Mucosa of descending colon (tissue), 3 donors: ENCODE measurements around the gene BCL2L15. TPM values are rescaled to one million over a fixed set of nuclear protein-coding genes. Genes with fewer than 3 reads are reported as not detected.

Experiments
- ATAC-seq: fragments of 200-7000 bp; cut with Tn5 transposase; one replicate; pipeline ENCODE4 v1.9.1; 2020; ENCODE audit warnings: mild to moderate bottlenecking, moderate library complexity
- DNase-seq, 3 donors: peaks; one replicate each; pipeline ENCODE4 v3.0.0-alpha.2; 2020
- H3K36me3 ChIP-seq: fragments of 200-600 bp; one replicate; pipeline ENCODE4 v1.8.0; 2021; ENCODE audit warnings: low read depth, mild to moderate bottlenecking
- H3K4me1 ChIP-seq: fragments of 200-600 bp; one replicate; pipeline ENCODE4 v1.8.0; 2021; ENCODE audit warnings: low read depth, mild to moderate bottlenecking
- H3K4me3 ChIP-seq: fragments of 200-600 bp; one replicate; pipeline ENCODE4 v1.8.0; 2021; ENCODE audit warnings: mild to moderate bottlenecking
- H3K9me3 ChIP-seq: fragments of 200-600 bp; one replicate; pipeline ENCODE4 v1.8.0; 2021; ENCODE audit warnings: mild to moderate bottlenecking
- CTCF ChIP-seq: fragments of 200-600 bp; IDR thresholded peaks from one replicate; pipeline ENCODE4 v1.8.0; 2022; ENCODE audit warnings: antibody characterized with exemption, mild to moderate bottlenecking
- intact Hi-C, 2 donors: fragments of 100-400 bp; cut with DNase I in 1 of 2; cut with micrococcal nuclease in 1 of 2; formaldehyde crosslinking; loops; one replicate each; pipeline versions ENCODE4 v1.11.0 to v1.11.1; 2022; cut with DNase I, micrococcal nuclease
- total RNA-seq, 3 donors: library from RNA; stranded (reverse); fragmentation: NEBNext Ultra II Directional in 2 of 3; extraction: Animal tissue kit (Norgen Biotek cat#: 25700) in 2 of 3; gene quantifications; one replicate each; pipeline versions ENCODE4 v1.2.1 to v1.2.4, GENCODE V29; 2021 to 2023
- donor health status: DM: no; HTN: no; CAD: no; lungs with moderate emphysema.
- donor health status: DM: no; HTN: no; CAD: no.
- donor health status: DM: no; HTN: yes; CAD: no.

BCL2L15 gene
- total RNA-seq, 3 donors from 2014 or later, result 72.4 to 197 (median 153) TPM

- TF ChIP-seq CTCF, result no peak
- no peak overlapping the region for H3K4me3 ChIP-seq
- ATAC-seq, result no peak
- intact Hi-C loops, result no loop called here
- DNase-seq, result no peak
- H3K9me3 ChIP-seq, result no peaks in the 10 kb centered on the region
- H3K4me1 ChIP-seq, result peaks cover 16% of the 10 kb centered on the region
- H3K36me3 ChIP-seq, result no peaks in the 10 kb centered on the region
Measured at GRCh38 chr1:113934006-113934405, 46.6 kb upstream of the BCL2L15 start.

GRCh38 chr1:113931451-113931851 lies 44.1 kb upstream of the BCL2L15 start:
- peak; percentile 10 for ATAC-seq
- intact Hi-C loops, result no loop called here
- Histone ChIP-seq H3K4me1 (peaks cover 18% of the 10 kb centered on the region), H3K9me3 (no peaks in the 10 kb centered on the region), H3K36me3 (no peaks in the 10 kb centered on the region), H3K4me3 (no peak overlapping the region)
- no peak for TF ChIP-seq CTCF
- no peak for DNase-seq

- Histone ChIP-seq H3K9me3 (no peaks in the 10 kb centered on the region), H3K36me3 (no peaks in the 10 kb centered on the region), H3K4me3 (peak overlapping the region; percentile 87), H3K4me1 (peaks cover 18% of the 10 kb centered on the region)
- intact Hi-C loops, result no loop called here
- DNase-seq (peak in 2 of 3 donors; percentile 46 to 48), ATAC-seq (peak; percentile 44)
- no peak for TF ChIP-seq CTCF
Measured at GRCh38 chr1:113930499-113931161, 43.2 kb upstream of the BCL2L15 start.

GRCh38 chr1:113929750-113930498 lies 42.5 kb upstream of the BCL2L15 start:
- peak; percentile 60 for ATAC-seq
- Histone ChIP-seq H3K9me3 (no peaks in the 10 kb centered on the region), H3K4me1 (peaks cover 18% of the 10 kb centered on the region), H3K4me3 (peak overlapping the region; percentile 87), H3K36me3 (no peaks in the 10 kb centered on the region)
- intact Hi-C loops, result no loop called here
- peak; percentile 58 to 79 (median 78) for DNase-seq
- no peak for TF ChIP-seq CTCF

GRCh38 chr1:113928941-113929749 lies 41.8 kb upstream of the BCL2L15 start, which contains the start of gene HIPK1:
HIPK1 (plus strand) TSS chr1:113929324.
- Histone ChIP-seq H3K36me3 (no peaks in the 10 kb centered on the region), H3K4me3 (peak within 1 kb of the TSS; percentile 87), H3K9me3 (no peaks in the 10 kb centered on the region), H3K4me1 (peaks cover 18% of the 10 kb centered on the region)
- intact Hi-C loops, result no loop called here
- ATAC-seq (peak; percentile 91), DNase-seq (peak; percentile 95 to 97 (median 96))
- TF ChIP-seq CTCF, result no peak
